Measurements from ENCODE around the gene TMEM220. TPM values are rescaled to one million over a fixed set of nuclear protein-coding genes. Genes with fewer than 3 reads are reported as not detected.

TMEM220 gene
- polyA plus RNA-seq, 1 of the 3 experiments (the other 2 are of a cell fraction), result 2.7 TPM

- Histone ChIP-seq H3K27ac (ENCODE audit: low read depth in 2 of 2, low read length in 1 of 2) (peak within 1 kb of the TSS; percentile 93 to 94), H3K36me3 (replicated peaks in 1 of 2; ENCODE audit: control insufficient read depth in 1 of 2, insufficient read depth in 2 of 2, low read length in 1 of 2) (peaks cover 29 to 34% of the 10 kb centered on the region in 2 experiments), H3K9ac (peak within 1 kb of the TSS; percentile 85), H3K4me3 (ENCODE audit: low read depth in 2 of 2, low read length in 1 of 2) (peak within 1 kb of the TSS; percentile 76 to 99), H3K4me2 (peak within 1 kb of the TSS; percentile 76), H3K9me2 (no peaks in the 10 kb centered on the region), H2AFZ (ENCODE audit: low read depth) (peak within 1 kb of the TSS; percentile 90), H3K4me1 (ENCODE audit: control insufficient read depth in 1 of 2, insufficient read depth in 2 of 2, low read depth in 1 of 2, low read length in 1 of 2) (peaks cover 7 to 8% of the 10 kb centered on the region in 2 experiments; a peak in 3 of 4 replicates), H3K27me3 (ENCODE audit: insufficient read depth) (no peaks in the 10 kb centered on the region), H3K79me2 (ENCODE audit: insufficient read depth) (peaks cover 91% of the 10 kb centered on the region), H3F3A (replicated peaks; ENCODE audit: insufficient read depth) (peaks cover 7% of the 10 kb centered on the region), H4K20me1 (ENCODE audit: insufficient read depth) (peaks cover 9% of the 10 kb centered on the region; the same call in 1 of the 2 replicates), H3K9me3 (no peaks in the 10 kb centered on the region)
- peak; percentile 95 for DNase-seq
- POLR2A ChIA-PET, result no interaction called here
- WGBS (ENCODE audit: low lambda C conversion rate), result under 1% methylated on average over 20 of the region's 84 CpGs
- CTCF ChIA-PET, result interaction anchor here (1.0 to 2.1 kb wide), 7 partner anchors 33 to 947 kb away, joined by 3 to 10 read pairs (median 5); partner anchors contain the start of gene TMEM220
- TF ChIP-seq TCF12 (IDR thresholded peaks at IDR 0.05), result peak; percentile 3; the same call in 1 of the 2 replicates
- peak; percentile 90 for TF ChIP-seq POLR2AphosphoS5 (IDR thresholded peaks at IDR 0.05; ENCODE audit: low read depth, low read length)
- no peak for TF ChIP-seq USF2 (IDR thresholded peaks at IDR 0.05; ENCODE audit: borderline replicate concordance, low read depth, low read length)
- peak; percentile 47 for TF ChIP-seq CTCF (IDR thresholded peaks at IDR 0.05)
- no peak for TF ChIP-seq EP300 (IDR thresholded peaks at IDR 0.05; ENCODE audit: borderline replicate concordance in 1 of 2, low read depth in 1 of 2, low read length in 1 of 2)
- peak; percentile 21; the same call in 1 of the 2 replicates for TF ChIP-seq USF1 (IDR thresholded peaks at IDR 0.05; ENCODE audit: borderline replicate concordance, low read depth)
- TF ChIP-seq GABPA (IDR thresholded peaks at IDR 0.05; ENCODE audit: low read depth), result peak; percentile 97
- TF ChIP-seq ZBTB33 (IDR thresholded peaks at IDR 0.05; ENCODE audit: borderline replicate concordance, low read depth), result 0 out of 2 replicates have a peak, but pooled peaks have one; percentile 16
- no peak for TF ChIP-seq EZH2phosphoT487 (IDR thresholded peaks at IDR 0.05; ENCODE audit: borderline replicate concordance, low read depth)
- no peak for TF ChIP-seq TEAD4 (IDR thresholded peaks at IDR 0.05; ENCODE audit: borderline replicate concordance, insufficient read depth)
- peak; percentile 29; the same call in 1 of the 2 replicates for TF ChIP-seq RXRA (IDR thresholded peaks at IDR 0.05; ENCODE audit: borderline replicate concordance, low read depth)
- TF ChIP-seq FOXJ3 (CRISPR knock-in tag; IDR thresholded peaks at IDR 0.05), result no peak
- peak; percentile 61 for TF ChIP-seq CHD2 (IDR thresholded peaks at IDR 0.05; ENCODE audit: low read length, partially characterized antibody)
- peak; percentile 19; the same call in 1 of the 2 replicates for TF ChIP-seq PBX3 (IDR thresholded peaks at IDR 0.05)
- TF ChIP-seq RCOR1 (IDR thresholded peaks at IDR 0.05; ENCODE audit: low read length), result no peak
- TF ChIP-seq REST (IDR thresholded peaks at IDR 0.05; ENCODE audit: low read depth, low read length), result no peak
- peak; percentile 57 for TF ChIP-seq JUND (IDR thresholded peaks at IDR 0.05)
- peak; percentile 38 for TF ChIP-seq NRF1 (IDR thresholded peaks at IDR 0.05; ENCODE audit: low read depth, low read length)
- peak; percentile 58 for TF ChIP-seq NFIC (IDR thresholded peaks at IDR 0.05; ENCODE audit: borderline replicate concordance)
- TF ChIP-seq RAD21 (IDR thresholded peaks at IDR 0.05; ENCODE audit: low read length), result no peak; the same call in 1 of the 2 replicates
Observed at GRCh38 chr17:10697092-10698081, 32.4 kb downstream of the TMEM220 start, which contains the start of the genes ADPRM and SCO1. Gene ADPRM, plus strand, starts transcription at chr17:10697594. Its CDS starts 7,333 bp downstream, at chr17:10704927. Gene SCO1, minus strand, starts transcription at chr17:10697533. Its CDS starts 26 bp downstream, at chr17:10697507.

Measured in SK-N-SH (cell line).